OCI-LY3 (cell line): Measurements from ENCODE around the gene TRIM26.

ENCODE experiments used
- H2AFZ ChIP-seq: fragments of 200-600, 300-600 bp; shearing (Covaris generic); 2 replicates; pipeline ENCODE4 v1.6.0; 2014; ENCODE audit warnings: antibody characterized with exemption, low read depth, low read length
- H3K27ac ChIP-seq: fragments of 200-600, 300-600 bp; sonication (generic); 2 replicates; pipeline ENCODE4 v1.5.1; 2014; ENCODE audit warnings: mild to moderate bottlenecking, low read length, moderate library complexity, mixed read lengths
- H3K27me3 ChIP-seq: fragments of 200-600, 300-600 bp; sonication (generic); 2 replicates; pipeline ENCODE4 v1.6.1; 2014; ENCODE audit warnings: low read depth, low read length, mixed read lengths
- H3K36me3 ChIP-seq: fragments of 200-600, 300-600 bp; sonication (generic); replicated peaks from 2 replicates; pipeline ENCODE3; 2014; ENCODE audit warnings: low read depth, low read length, mixed read lengths
- H3K4me1 ChIP-seq: fragments of 300-600, 200-600 bp; sonication (generic); 2 replicates; pipeline ENCODE4 v1.6.1; 2014; ENCODE audit warnings: low read length, mixed read lengths
- H3K4me2 ChIP-seq: fragments of 200-600, 300-600 bp; sonication (generic); 2 replicates; pipeline ENCODE4 v1.6.1; 2014; ENCODE audit warnings: low read length, mixed read lengths
- H3K4me3 ChIP-seq: fragments of 300-600, 200-600 bp; sonication (generic); 2 replicates; pipeline ENCODE4 v1.5.1; 2014; ENCODE audit warnings: antibody characterized with exemption, mild to moderate bottlenecking, low read length, moderate library complexity
- H3K79me2 ChIP-seq: fragments of 300-600, 200-600 bp; shearing (Covaris generic); 2 replicates; pipeline ENCODE4 v1.6.1; 2014; ENCODE audit warnings: mild to moderate bottlenecking, low read length, mixed read lengths
- H3K9ac ChIP-seq: fragments of 300-600, 200-600 bp; shearing (Covaris generic); 2 replicates; pipeline ENCODE4 v1.6.0; 2014; ENCODE audit warnings: mild to moderate bottlenecking, low read length, moderate library complexity
- H3K9me3 ChIP-seq: fragments of 200-600, 300-600 bp; shearing (Covaris generic); 2 replicates; pipeline ENCODE4 v1.6.1; 2014; ENCODE audit warnings: low read length, mixed read lengths; ENCODE audit not compliant: insufficient read depth
- H4K20me1 ChIP-seq: fragments of 200-600, 300-600 bp; sonication (generic); 2 replicates; pipeline ENCODE4 v1.6.1; 2016; ENCODE audit warnings: low read length, mixed read lengths; ENCODE audit not compliant: insufficient read depth
- CTCF ChIP-seq: fragments of 200-600, 300-600 bp; sonication (generic); IDR thresholded peaks from 2 replicates; pipeline ENCODE4 v1.5.1; 2014; ENCODE audit warnings: antibody characterized with exemption, low read length, low read depth
- EZH2phosphoT487 ChIP-seq: fragments of 200-600 bp; shearing (Covaris generic); IDR thresholded peaks from 2 replicates; pipeline ENCODE4 v1.6.1; 2018; ENCODE audit warnings: antibody characterized with exemption, mixed run types, low read depth

Gene TRIM26

GRCh38 chr6:30214657-30214982 lies 1.4 kb upstream of the TRIM26 start:
- no peak overlapping the region for H3K27ac ChIP-seq
- no peak overlapping the region for H2AFZ ChIP-seq

GRCh38 chr6:30213957-30214656 lies 901 bp upstream of the TRIM26 start:
- peaks cover 37% of the 10 kb centered on the region for H3K79me2 ChIP-seq
- H3K4me1 ChIP-seq: peaks cover 19% of the 10 kb centered on the region
- peaks cover 7% of the 10 kb centered on the region for H3K36me3 ChIP-seq
- peak overlapping the region; percentile 85 for H3K4me3 ChIP-seq
- TF ChIP-seq CTCF (no peak), EZH2phosphoT487 (no peak)
- peak overlapping the region; percentile 85 for H3K4me2 ChIP-seq
- peak overlapping the region; percentile 74; the same call in 1 of the 2 replicates for H2AFZ ChIP-seq
- H3K27ac ChIP-seq: peak overlapping the region; percentile 84
- no peaks in the 10 kb centered on the region for H3K27me3 ChIP-seq
- H3K9me3 ChIP-seq: no peaks in the 10 kb centered on the region
- peaks cover 19% of the 10 kb centered on the region for H4K20me1 ChIP-seq
- H3K9ac ChIP-seq: peak overlapping the region; percentile 89

More at GRCh38 chr6:30214657-30214982, 1.4 kb upstream of the TRIM26 start:
- peak overlapping the region; percentile 89 for H3K9ac ChIP-seq
- peaks cover 14% of the 10 kb centered on the region; the same call in 1 of the 2 replicates for H4K20me1 ChIP-seq
- peak overlapping the region; percentile 85 for H3K4me3 ChIP-seq
- no peak for TF ChIP-seq EZH2phosphoT487
- no peak for TF ChIP-seq CTCF
- no peaks in the 10 kb centered on the region for H3K9me3 ChIP-seq
- peaks cover 4% of the 10 kb centered on the region for H3K36me3 ChIP-seq
- peaks cover 32% of the 10 kb centered on the region for H3K79me2 ChIP-seq
- peak overlapping the region; percentile 85 for H3K4me2 ChIP-seq
- peaks cover 19% of the 10 kb centered on the region for H3K4me1 ChIP-seq
- no peaks in the 10 kb centered on the region for H3K27me3 ChIP-seq

- TF ChIP-seq EZH2phosphoT487: no peak
- no peak for TF ChIP-seq CTCF
- H3K4me2 ChIP-seq: peak overlapping the region; percentile 85
- H4K20me1 ChIP-seq: peaks cover 24% of the 10 kb centered on the region
- peak overlapping the region; percentile 84 for H3K27ac ChIP-seq
- H3K9me3 ChIP-seq: no peaks in the 10 kb centered on the region
- H3K27me3 ChIP-seq: no peaks in the 10 kb centered on the region
- peak overlapping the region; percentile 42; the same call in 1 of the 2 replicates for H2AFZ ChIP-seq
- H3K79me2 ChIP-seq: peaks cover 42% of the 10 kb centered on the region
- H3K9ac ChIP-seq: peak overlapping the region; percentile 89
- H3K4me1 ChIP-seq: peaks cover 19% of the 10 kb centered on the region
- H3K4me3 ChIP-seq: peak overlapping the region; percentile 85
- H3K36me3 ChIP-seq: peaks cover 9% of the 10 kb centered on the region
These were observed 406 bp upstream of the TRIM26 start for GRCh38 chr6:30213667-30213956.

GRCh38 chr6:30211899-30212298 lies 1.3 kb downstream of the TRIM26 start:
- peaks cover 39% of the 10 kb centered on the region for H4K20me1 ChIP-seq
- peaks cover 58% of the 10 kb centered on the region for H3K79me2 ChIP-seq
- peak overlapping the region; percentile 85 for H3K4me3 ChIP-seq
- no peaks in the 10 kb centered on the region for H3K27me3 ChIP-seq
- no peak overlapping the region for H3K27ac ChIP-seq
- peak overlapping the region; percentile 68 for H3K4me2 ChIP-seq
- no peak overlapping the region for H2AFZ ChIP-seq
- H3K9me3 ChIP-seq: no peaks in the 10 kb centered on the region
- peaks cover 9% of the 10 kb centered on the region for H3K36me3 ChIP-seq
- H3K9ac ChIP-seq: peak overlapping the region; percentile 90; the same call in 1 of the 2 replicates
- H3K4me1 ChIP-seq: peaks cover 22% of the 10 kb centered on the region
- TF ChIP-seq EZH2phosphoT487 (no peak), CTCF (no peak)
